SK-N-SH treated with all-trans-retinoic acid at 6 μM for 48 hours (cell line): ENCODE data around the gene COL23A1.

Source experiments
- CSDC2 ChIP-seq: fragments of 250-450 bp; sonication (Bioruptor Pico); IDR thresholded peaks from 2 replicates; pipeline ENCODE4 v1.5.0; 2020; ENCODE audit warnings: mild to moderate bottlenecking, moderate library complexity
- PPARA ChIP-seq: fragments of 250-450 bp; sonication (Bioruptor Pico); IDR thresholded peaks from 2 replicates; pipeline ENCODE4 v1.5.0; 2020; ENCODE audit warnings: mild to moderate bottlenecking, borderline replicate concordance
- RARB ChIP-seq: fragments of 250-450 bp; sonication (Bioruptor Pico); IDR thresholded peaks from 2 replicates; pipeline ENCODE4 v1.8.0; 2021; ENCODE audit warnings: mild to moderate bottlenecking, moderate library complexity
- SNAI2 ChIP-seq: fragments of 250-450 bp; sonication (Bioruptor Pico); IDR thresholded peaks from 2 replicates; pipeline ENCODE4 v1.5.0; 2020; ENCODE audit warnings: mild to moderate bottlenecking, moderate library complexity
- TCF4 ChIP-seq: fragments of 250-450 bp; sonication (Bioruptor Pico); IDR thresholded peaks from 2 replicates; pipeline ENCODE4 v1.8.0; 2021; ENCODE audit warnings: mild to moderate bottlenecking, moderate library complexity, borderline replicate concordance
- ZFP3 ChIP-seq: fragments of 250-450 bp; sonication (Bioruptor Pico); IDR thresholded peaks from 2 replicates; pipeline ENCODE4 v1.5.0; 2020; ENCODE audit warnings: mild to moderate bottlenecking, moderate library complexity
- ZNF8 ChIP-seq: fragments of 450-650 bp; formaldehyde crosslinking; IDR thresholded peaks from 2 replicates; pipeline ENCODE4 v1.5.0; 2020; ENCODE audit warnings: mild to moderate bottlenecking, moderate library complexity
- TF ChIP-seq, protein P1 (sequence below): fragments of 250-450 bp; sonication (Bioruptor Pico); IDR thresholded peaks from 2 replicates; pipeline ENCODE4 v1.5.1; 2020; ENCODE audit warnings: low read depth, mild to moderate bottlenecking, moderate library complexity
- TF ChIP-seq, protein P2 (sequence below): fragments of 250-450 bp; sonication (Bioruptor Pico); IDR thresholded peaks from 2 replicates; pipeline ENCODE4 v1.8.0; 2020; ENCODE audit warnings: mild to moderate bottlenecking, moderate library complexity, borderline replicate concordance
- TF ChIP-seq, protein P3 (sequence below): fragments of 250-450 bp; sonication (Bioruptor Pico); IDR thresholded peaks from 2 replicates; pipeline ENCODE4 v1.5.1; 2021; ENCODE audit warnings: mild to moderate bottlenecking, moderate library complexity

DNA sequence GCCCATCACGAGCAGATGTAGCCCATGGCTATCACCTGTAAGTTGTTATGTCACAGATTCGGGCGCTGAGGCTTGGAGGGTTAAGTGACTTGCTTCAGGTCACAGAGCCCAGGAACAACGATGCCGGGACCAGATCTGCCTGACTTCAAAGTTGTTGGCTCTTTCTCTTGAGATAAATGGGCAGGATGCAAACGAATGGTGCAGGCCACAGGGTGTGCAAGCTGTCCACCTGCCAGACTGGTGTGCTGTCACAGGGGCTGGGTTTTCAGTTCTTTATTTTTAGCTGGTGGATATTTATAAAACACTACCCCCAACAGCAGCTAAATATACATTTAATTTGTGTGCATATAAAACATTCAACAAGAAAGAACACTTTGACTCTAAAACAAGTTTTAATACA lies 339.9 kb downstream of the COL23A1 start:
- TF ChIP-seq SNAI2 (no peak), ZFP3 (CRISPR knock-in tag) (no peak), RARB (CRISPR knock-in tag) (no peak), CSDC2 (CRISPR knock-in tag) (no peak), TCF4 (CRISPR knock-in tag) (no peak), PPARA (no peak), ZNF8 (CRISPR knock-in tag) (no peak)
- TF ChIP-seq, protein P1, sequence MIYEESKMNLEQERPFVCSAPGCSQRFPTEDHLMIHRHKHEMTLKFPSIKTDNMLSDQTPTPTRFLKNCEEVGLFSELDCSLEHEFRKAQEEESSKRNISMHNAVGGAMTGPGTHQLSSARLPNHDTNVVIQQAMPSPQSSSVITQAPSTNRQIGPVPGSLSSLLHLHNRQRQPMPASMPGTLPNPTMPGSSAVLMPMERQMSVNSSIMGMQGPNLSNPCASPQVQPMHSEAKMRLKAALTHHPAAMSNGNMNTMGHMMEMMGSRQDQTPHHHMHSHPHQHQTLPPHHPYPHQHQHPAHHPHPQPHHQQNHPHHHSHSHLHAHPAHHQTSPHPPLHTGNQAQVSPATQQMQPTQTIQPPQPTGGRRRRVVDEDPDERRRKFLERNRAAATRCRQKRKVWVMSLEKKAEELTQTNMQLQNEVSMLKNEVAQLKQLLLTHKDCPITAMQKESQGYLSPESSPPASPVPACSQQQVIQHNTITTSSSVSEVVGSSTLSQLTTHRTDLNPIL (CRISPR knock-in tag), result no peak
- TF ChIP-seq, protein P2, sequence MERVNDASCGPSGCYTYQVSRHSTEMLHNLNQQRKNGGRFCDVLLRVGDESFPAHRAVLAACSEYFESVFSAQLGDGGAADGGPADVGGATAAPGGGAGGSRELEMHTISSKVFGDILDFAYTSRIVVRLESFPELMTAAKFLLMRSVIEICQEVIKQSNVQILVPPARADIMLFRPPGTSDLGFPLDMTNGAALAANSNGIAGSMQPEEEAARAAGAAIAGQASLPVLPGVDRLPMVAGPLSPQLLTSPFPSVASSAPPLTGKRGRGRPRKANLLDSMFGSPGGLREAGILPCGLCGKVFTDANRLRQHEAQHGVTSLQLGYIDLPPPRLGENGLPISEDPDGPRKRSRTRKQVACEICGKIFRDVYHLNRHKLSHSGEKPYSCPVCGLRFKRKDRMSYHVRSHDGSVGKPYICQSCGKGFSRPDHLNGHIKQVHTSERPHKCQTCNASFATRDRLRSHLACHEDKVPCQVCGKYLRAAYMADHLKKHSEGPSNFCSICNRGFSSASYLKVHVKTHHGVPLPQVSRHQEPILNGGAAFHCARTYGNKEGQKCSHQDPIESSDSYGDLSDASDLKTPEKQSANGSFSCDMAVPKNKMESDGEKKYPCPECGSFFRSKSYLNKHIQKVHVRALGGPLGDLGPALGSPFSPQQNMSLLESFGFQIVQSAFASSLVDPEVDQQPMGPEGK (CRISPR knock-in tag), result no peak
- TF ChIP-seq, protein P3, sequence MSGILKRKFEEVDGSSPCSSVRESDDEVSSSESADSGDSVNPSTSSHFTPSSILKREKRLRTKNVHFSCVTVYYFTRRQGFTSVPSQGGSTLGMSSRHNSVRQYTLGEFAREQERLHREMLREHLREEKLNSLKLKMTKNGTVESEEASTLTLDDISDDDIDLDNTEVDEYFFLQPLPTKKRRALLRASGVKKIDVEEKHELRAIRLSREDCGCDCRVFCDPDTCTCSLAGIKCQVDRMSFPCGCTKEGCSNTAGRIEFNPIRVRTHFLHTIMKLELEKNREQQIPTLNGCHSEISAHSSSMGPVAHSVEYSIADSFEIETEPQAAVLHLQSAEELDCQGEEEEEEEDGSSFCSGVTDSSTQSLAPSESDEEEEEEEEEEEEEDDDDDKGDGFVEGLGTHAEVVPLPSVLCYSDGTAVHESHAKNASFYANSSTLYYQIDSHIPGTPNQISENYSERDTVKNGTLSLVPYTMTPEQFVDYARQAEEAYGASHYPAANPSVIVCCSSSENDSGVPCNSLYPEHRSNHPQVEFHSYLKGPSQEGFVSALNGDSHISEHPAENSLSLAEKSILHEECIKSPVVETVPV (CRISPR knock-in tag), result no peak
